ENCODE results near the gene CSF3R. TPM values are rescaled to one million over a fixed set of nuclear protein-coding genes. Genes with fewer than 3 reads are reported as not detected.
A peak's percentile ranks its signal among the peaks of the same experiment; 100 is the strongest.

The CSF3R gene
- total RNA-seq, 4 donors from 2014 or later = 5.9 to 32.5 (median 7.4) TPM

DNA sequence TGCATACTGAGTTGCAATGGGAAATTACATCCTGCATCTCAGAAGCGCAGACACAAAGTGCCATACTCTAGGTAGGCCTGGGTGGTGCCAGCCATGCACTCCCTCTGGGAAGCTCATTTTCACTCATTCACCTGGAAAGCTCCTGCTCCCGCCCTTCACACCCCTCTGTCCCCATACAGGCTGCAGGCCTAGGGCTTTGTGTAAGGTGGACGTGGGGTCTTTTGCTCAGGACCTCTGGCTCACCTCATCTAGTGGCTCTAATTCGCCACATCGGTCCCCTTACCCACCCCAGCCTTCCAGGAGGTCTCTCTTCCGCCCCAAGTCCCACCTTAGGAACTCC is 19.3 kb downstream of the CSF3R start:
- Histone ChIP-seq H3K4me1 (peaks cover 13 to 29% (median 24%) of the 10 kb centered on the region in 4 donors), H3K27ac (replicated peaks in 1 of 4) (peak overlapping the region in 3 of 4 donors; percentile 86 to 95 (median 93)), H3K36me3 (peaks cover 17 to 40% (median 37%) of the 10 kb centered on the region in 4 donors), H3K4me3 (peak overlapping the region; percentile 70 to 79 (median 75)), H3K9me3 (no peaks in the 10 kb centered on the region), H3K27me3 (no peaks in the 10 kb centered on the region)
- TF ChIP-seq POLR2AphosphoS5 (IDR thresholded peaks at IDR 0.05) (no peak), EP300 (IDR thresholded peaks at IDR 0.05) (no peak), POLR2A (IDR thresholded peaks at IDR 0.05; ENCODE audit: low read depth) (no peak)
- TF ChIP-seq, protein P1, sequence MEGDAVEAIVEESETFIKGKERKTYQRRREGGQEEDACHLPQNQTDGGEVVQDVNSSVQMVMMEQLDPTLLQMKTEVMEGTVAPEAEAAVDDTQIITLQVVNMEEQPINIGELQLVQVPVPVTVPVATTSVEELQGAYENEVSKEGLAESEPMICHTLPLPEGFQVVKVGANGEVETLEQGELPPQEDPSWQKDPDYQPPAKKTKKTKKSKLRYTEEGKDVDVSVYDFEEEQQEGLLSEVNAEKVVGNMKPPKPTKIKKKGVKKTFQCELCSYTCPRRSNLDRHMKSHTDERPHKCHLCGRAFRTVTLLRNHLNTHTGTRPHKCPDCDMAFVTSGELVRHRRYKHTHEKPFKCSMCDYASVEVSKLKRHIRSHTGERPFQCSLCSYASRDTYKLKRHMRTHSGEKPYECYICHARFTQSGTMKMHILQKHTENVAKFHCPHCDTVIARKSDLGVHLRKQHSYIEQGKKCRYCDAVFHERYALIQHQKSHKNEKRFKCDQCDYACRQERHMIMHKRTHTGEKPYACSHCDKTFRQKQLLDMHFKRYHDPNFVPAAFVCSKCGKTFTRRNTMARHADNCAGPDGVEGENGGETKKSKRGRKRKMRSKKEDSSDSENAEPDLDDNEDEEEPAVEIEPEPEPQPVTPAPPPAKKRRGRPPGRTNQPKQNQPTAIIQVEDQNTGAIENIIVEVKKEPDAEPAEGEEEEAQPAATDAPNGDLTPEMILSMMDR (IDR thresholded peaks at IDR 0.05) = no peak
- intact Hi-C loops (cut with DNase I) = no loop called here
- WGBS = 80% methylated on average over 1 of the region's 6 CpGs
- no peak for DNase-seq (ENCODE audit: extremely low spot score)

DNA sequence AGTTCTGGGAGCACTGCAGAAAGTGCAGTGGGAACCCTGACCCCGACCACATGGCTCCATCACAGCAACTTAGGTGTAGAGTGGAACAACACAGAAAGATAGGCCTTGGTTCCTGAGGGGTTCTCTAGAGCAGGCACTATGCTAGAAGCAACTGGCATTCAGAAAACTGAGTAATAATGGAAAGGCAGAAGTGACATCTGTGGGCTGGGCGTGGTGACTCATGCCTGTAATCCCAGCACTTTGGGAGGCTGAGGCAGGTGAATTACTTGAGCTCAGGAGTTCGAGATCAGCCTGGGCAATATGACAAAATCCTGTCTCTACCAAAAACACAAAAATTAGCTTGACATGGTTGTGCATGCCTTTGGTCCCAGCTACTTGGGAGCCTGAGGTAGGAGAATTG is 23.8 kb downstream of the CSF3R start:
- Histone ChIP-seq H3K36me3 (peaks cover 49 to 82% (median 76%) of the 10 kb centered on the region in 4 donors), H3K4me1 (peaks cover 13 to 21% (median 20%) of the 10 kb centered on the region in 4 donors), H3K4me3 (no peak overlapping the region), H3K27me3 (no peaks in the 10 kb centered on the region), H3K27ac (replicated peaks in 1 of 4) (no peak overlapping the region), H3K9me3 (no peaks in the 10 kb centered on the region)
- no peak for TF ChIP-seq POLR2AphosphoS5 (IDR thresholded peaks at IDR 0.05)
- TF ChIP-seq, protein P1 (IDR thresholded peaks at IDR 0.05) = no peak
- TF ChIP-seq POLR2A (IDR thresholded peaks at IDR 0.05; ENCODE audit: low read depth) = no peak
- no peak for TF ChIP-seq EP300 (IDR thresholded peaks at IDR 0.05)
- DNase-seq (ENCODE audit: extremely low spot score) = no peak
- WGBS = 79% methylated on average over 3 of the region's 3 CpGs
- intact Hi-C loops (cut with DNase I) = no loop called here

DNA sequence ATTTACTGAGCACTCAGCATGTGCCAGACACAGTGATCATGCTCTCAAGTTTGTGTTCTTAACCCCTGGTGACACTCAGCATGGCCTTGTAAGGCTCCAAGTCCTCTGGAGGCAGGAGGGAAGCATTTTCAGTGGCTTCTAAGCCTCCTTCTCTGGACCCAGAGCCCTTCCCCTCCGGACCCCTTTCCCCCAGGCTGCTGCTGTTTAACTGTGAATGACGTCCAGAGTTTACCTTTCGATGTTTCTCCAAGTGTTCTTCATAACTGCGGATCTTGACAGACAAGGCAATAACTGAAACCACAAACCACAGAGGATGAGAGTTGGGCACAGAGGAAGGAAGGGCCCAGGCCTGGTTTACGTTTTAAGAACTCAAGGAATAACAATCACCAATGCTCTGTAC is 25.0 kb downstream of the CSF3R start:
- WGBS = 72% methylated on average over 5 of the region's 5 CpGs

DNA sequence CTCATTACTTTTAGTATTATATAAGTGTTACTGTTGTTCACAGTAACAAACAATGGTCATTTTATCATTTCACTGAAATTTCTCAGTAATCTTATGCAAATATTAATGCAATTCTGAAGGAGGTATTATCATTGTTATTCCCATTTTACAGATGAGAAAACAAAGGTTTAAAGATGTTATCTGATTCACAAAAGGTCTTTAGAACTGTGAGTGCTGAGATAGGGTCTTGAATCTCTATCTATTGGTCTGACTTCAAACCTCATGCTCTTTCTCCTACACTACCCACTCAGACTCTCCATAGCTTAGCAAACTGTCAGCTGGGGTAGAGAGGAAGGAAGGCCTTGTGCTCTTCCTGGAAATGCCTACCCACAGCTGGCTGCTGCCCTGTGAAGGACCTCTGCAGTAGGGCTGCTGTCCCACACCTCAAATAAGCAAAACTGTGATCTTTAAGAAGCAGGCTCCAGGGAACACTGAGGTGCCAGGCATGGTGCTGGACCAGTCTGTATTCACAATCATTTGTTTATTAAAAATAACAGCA is 26.3 kb downstream of the CSF3R start:
- intact Hi-C loops (cut with DNase I) = no loop called here
- H3K36me3 ChIP-seq = peaks cover 48 to 72% (median 70%) of the 10 kb centered on the region in 4 donors
- H3K4me3 ChIP-seq = no peak overlapping the region
- no peak overlapping the region for H3K27ac ChIP-seq (replicated peaks in 1 of 4)
- H3K4me1 ChIP-seq = peaks cover 0 to 2% (median 0%) of the 10 kb centered on the region in 4 donors
- H3K27me3 ChIP-seq = no peaks in the 10 kb centered on the region
- no peak for DNase-seq (ENCODE audit: extremely low spot score)
- TF ChIP-seq, protein P1 (IDR thresholded peaks at IDR 0.05) = no peak
- TF ChIP-seq EP300 (IDR thresholded peaks at IDR 0.05) = no peak
- no peak for TF ChIP-seq POLR2AphosphoS5 (IDR thresholded peaks at IDR 0.05)
- no peak for TF ChIP-seq POLR2A (IDR thresholded peaks at IDR 0.05; ENCODE audit: low read depth)
- no peaks in the 10 kb centered on the region for H3K9me3 ChIP-seq

More for the DNA sequence above, 25.0 kb downstream of the CSF3R start:
- Histone ChIP-seq H3K4me1 (peaks cover 3 to 11% (median 10%) of the 10 kb centered on the region in 4 donors), H3K4me3 (no peak overlapping the region), H3K36me3 (peaks cover 49 to 82% (median 77%) of the 10 kb centered on the region in 4 donors), H3K27me3 (no peaks in the 10 kb centered on the region), H3K9me3 (no peaks in the 10 kb centered on the region), H3K27ac (replicated peaks in 1 of 4) (no peak overlapping the region)
- no peak for TF ChIP-seq POLR2AphosphoS5 (IDR thresholded peaks at IDR 0.05)
- no peak for TF ChIP-seq POLR2A (IDR thresholded peaks at IDR 0.05; ENCODE audit: low read depth)
- TF ChIP-seq, protein P1 (IDR thresholded peaks at IDR 0.05) = no peak
- TF ChIP-seq EP300 (IDR thresholded peaks at IDR 0.05) = no peak
- intact Hi-C loops (cut with DNase I) = no loop called here
- DNase-seq (ENCODE audit: extremely low spot score) = no peak

DNA sequence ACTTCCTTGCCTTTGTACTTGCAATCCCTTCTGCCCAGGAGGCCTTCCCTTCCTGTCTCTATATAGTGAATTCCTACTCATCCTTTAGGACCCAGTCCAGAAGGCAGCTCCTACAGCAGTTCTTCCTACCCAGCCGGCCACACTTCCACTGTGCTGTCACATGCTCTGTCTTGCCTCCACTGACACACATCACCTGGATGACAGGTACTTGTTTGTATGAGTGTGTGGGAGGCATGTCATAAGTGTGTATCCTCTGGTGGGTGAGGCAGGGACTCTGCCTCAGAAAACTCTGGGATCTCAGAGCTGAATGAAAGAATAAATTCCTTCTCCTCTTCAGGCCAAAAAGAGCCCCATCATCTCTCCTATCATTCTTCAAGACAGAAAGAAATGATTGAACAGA is 27.3 kb downstream of the CSF3R start:
- no peak overlapping the region for H3K27ac ChIP-seq (replicated peaks in 1 of 4)
- H3K4me1 ChIP-seq = peaks cover 0 to 9% (median 7%) of the 10 kb centered on the region in 4 donors
- H3K9me3 ChIP-seq = no peaks in the 10 kb centered on the region
- intact Hi-C loops (cut with DNase I) = no loop called here
- H3K27me3 ChIP-seq = no peaks in the 10 kb centered on the region
- WGBS = 92% methylated on average over 1 of the region's 1 CpG
- no peak for TF ChIP-seq POLR2AphosphoS5 (IDR thresholded peaks at IDR 0.05)
- no peak for TF ChIP-seq POLR2A (IDR thresholded peaks at IDR 0.05; ENCODE audit: low read depth)
- TF ChIP-seq, protein P1 (IDR thresholded peaks at IDR 0.05) = no peak
- no peak for TF ChIP-seq EP300 (IDR thresholded peaks at IDR 0.05)
- H3K4me3 ChIP-seq = no peak overlapping the region
- peaks cover 38 to 61% (median 59%) of the 10 kb centered on the region in 4 donors for H3K36me3 ChIP-seq
- no peak for DNase-seq (ENCODE audit: extremely low spot score)
